DMS79 (cell line): ENCODE measurements around the gene FCHSD2.
"Not testable (repeated sequence)": the region's sequence is repeated elsewhere in the genome, so short reads cannot be mapped to it uniquely, and the experiment has no call there.

ENCODE experiments used
- DNase-seq: peaks from one replicate; lab custom pipeline; 2025; lab: John Stamatoyannopoulos, UW

Gene FCHSD2

GRCh38 chr11:73121692-73122091, 20.4 kb downstream of the FCHSD2 start:
- no peak for DNase-seq

- no peak for DNase-seq
These were observed 25.0 kb downstream of the FCHSD2 start for GRCh38 chr11:73117071-73117470.

- DNase-seq = no peak
These were observed 25.5 kb downstream of the FCHSD2 start for GRCh38 chr11:73116636-73117035.

GRCh38 chr11:73114835-73115220, 27.3 kb downstream of the FCHSD2 start:
- no peak for DNase-seq

GRCh38 chr11:73114110-73114834, 27.8 kb downstream of the FCHSD2 start:
- no peak for DNase-seq

GRCh38 chr11:73113426-73113825, 28.7 kb downstream of the FCHSD2 start:
- DNase-seq = no peak

- no peak for DNase-seq
These were observed 34.5 kb downstream of the FCHSD2 start for GRCh38 chr11:73107597-73107996.

GRCh38 chr11:73106347-73106746, 35.8 kb downstream of the FCHSD2 start:
- DNase-seq = no peak

- DNase-seq = no peak
These were observed 41.5 kb downstream of the FCHSD2 start for GRCh38 chr11:73100578-73100977.

GRCh38 chr11:73099512-73100266, 42.4 kb downstream of the FCHSD2 start:
- DNase-seq = no peak

- no peak for DNase-seq
These were observed 46.5 kb downstream of the FCHSD2 start for GRCh38 chr11:73095613-73096012.

GRCh38 chr11:73091521-73092305, 50.4 kb downstream of the FCHSD2 start:
- no peak for DNase-seq

GRCh38 chr11:73087730-73088129, 54.4 kb downstream of the FCHSD2 start:
- DNase-seq = no peak

GRCh38 chr11:73085189-73085875, 56.8 kb downstream of the FCHSD2 start:
- DNase-seq = no peak

- no peak for DNase-seq
These were observed 63.5 kb downstream of the FCHSD2 start for GRCh38 chr11:73078631-73079030.

GRCh38 chr11:73077454-73077853, 64.7 kb downstream of the FCHSD2 start:
- DNase-seq = no peak

GRCh38 chr11:73074319-73074718, 67.8 kb downstream of the FCHSD2 start:
- no peak for DNase-seq

- peak; percentile 9 for DNase-seq
These were observed 69.1 kb downstream of the FCHSD2 start for GRCh38 chr11:73072935-73073481.

GRCh38 chr11:73070653-73071052, 71.5 kb downstream of the FCHSD2 start:
- no peak for DNase-seq

- not testable (repeated sequence) for DNase-seq
These were observed 80.2 kb downstream of the FCHSD2 start for GRCh38 chr11:73061857-73062424.

GRCh38 chr11:73061434-73061833, 80.7 kb downstream of the FCHSD2 start:
- not testable (repeated sequence) for DNase-seq
